GM19455 (cell line): Measurements from ENCODE around the gene HMCN1.

Source experiments
- ATAC-seq: cut with Tn5 transposase; IDR thresholded peaks from one replicate; pipeline ENCODE4 v1.9.1; 2021; ENCODE audit not compliant: unreplicated experiment

HMCN1 gene

GRCh38 chr1:186215636-186216035 lies 481.4 kb downstream of the HMCN1 start:
- ATAC-seq, result no peak

DNA sequence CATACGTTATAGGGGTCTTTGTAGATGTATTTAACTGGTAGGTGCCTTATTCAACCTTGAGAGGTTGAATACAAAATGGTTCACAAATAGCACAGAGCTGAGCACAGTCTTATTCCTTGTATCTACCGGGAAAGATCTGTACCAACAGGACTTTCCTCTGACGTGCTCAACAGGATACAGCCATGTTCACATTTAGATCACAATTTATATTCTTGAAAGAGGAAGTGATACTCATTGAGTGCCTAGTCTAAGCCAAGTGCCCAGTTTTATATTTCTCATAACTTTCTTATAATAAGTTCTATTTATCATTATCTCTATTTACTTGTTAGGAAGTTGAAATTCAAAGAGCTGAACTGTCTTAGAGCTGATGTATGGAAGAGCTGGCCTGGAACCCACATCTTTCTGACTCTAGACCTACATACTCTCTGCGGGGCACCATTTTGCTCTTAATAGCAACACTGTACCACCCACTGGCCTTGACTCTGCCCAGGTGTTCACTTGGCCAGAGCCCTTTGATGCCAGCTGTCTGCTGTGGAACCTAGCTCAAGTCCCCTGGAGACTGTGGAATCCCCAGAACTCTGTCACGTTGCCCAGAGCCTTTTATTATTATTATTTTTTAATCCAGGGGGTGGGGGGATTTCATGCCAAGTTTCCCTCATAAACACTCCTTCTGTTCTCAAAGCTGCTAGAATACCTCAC lies 484.6 kb downstream of the HMCN1 start:
- ATAC-seq, result no peak

- no peak for ATAC-seq
Measured at GRCh38 chr1:186220067-186220466, 485.9 kb downstream of the HMCN1 start.

DNA sequence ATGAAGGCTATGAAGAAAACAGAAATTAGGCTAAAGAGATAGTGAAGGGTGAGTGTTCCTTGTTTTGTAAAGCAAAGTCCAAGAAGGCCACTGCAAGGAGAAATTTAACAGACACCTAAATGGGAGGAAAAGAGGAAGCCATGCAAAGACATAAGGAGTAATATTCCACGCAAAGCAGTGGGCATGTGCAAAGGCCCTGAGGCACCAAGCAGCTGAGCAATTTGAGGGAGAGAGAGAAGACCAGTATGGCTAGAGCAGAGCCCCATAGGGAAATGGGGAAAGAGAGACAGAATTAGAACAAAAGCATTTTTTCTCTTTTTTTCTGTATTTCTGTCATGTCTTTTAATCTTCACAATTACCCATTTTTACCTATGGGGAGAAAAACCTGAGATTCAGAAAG lies 486.7 kb downstream of the HMCN1 start:
- ATAC-seq, result no peak

DNA sequence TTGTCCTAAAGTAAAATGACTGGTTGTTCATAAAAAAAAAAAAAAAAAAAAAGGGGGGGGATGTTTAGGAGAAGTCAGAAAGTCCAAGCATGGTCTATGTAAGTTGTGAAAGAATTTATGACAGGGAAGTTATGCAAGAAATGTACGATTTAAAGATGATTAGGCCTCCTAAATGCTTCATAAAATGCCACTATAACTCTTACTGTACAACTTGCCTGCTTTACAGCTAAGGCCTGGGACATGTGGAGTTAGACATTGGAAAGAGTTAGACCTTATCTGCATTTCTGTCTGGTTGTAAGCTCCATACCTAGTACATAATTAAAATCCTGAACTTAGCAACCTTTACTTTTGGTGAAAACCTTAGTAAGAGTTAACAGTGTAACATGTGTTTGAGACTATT lies 490.9 kb downstream of the HMCN1 start:
- ATAC-seq, result no peak

DNA sequence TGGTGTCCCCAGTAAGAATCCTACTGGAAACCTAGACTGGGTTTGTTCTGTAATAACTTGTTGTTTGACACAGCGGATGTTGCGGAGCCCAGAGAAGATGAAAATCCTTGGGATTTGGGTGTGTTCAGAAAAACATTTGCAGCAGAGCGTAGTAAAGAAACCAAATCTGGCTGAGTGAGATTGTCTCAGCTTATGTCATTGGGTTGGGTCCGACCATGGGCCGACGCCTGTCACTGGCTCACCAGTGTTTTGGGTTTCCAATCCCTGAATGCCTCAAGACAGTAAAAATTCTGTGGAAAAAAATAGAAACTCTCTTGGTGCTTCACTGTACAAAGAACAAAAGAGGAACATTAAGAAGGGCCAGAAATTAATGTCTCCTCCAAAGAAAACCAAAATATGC lies 494.6 kb downstream of the HMCN1 start:
- no peak for ATAC-seq

- ATAC-seq, result no peak
Measured at GRCh38 chr1:186231861-186232436, 497.8 kb downstream of the HMCN1 start.

GRCh38 chr1:186234976-186235686 lies 500.9 kb downstream of the HMCN1 start:
- no peak for ATAC-seq

- no peak for ATAC-seq
Measured at GRCh38 chr1:186235696-186236095, 501.5 kb downstream of the HMCN1 start.

- ATAC-seq, result no peak
Measured at GRCh38 chr1:186236921-186237320, 502.7 kb downstream of the HMCN1 start.

- ATAC-seq, result no peak
Measured at GRCh38 chr1:186239171-186239570, 505.0 kb downstream of the HMCN1 start.

DNA sequence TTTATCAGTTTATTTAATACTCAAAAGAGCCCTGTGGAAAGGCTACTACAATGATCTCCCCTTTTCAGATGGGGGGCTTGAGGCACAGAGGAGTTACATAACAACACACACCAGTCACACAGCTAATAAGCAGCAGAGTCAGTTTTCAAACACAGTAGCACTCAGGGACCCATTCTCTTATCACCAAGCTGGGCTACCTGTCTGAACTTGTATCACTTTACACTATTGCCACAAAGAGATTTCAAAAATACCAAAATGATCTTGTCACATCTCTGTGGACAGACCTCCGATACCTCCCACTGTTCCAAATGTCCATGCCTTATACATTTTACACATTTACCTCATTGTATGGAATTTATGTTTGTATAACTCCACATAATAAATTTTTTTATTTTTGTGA lies 506.2 kb downstream of the HMCN1 start:
- ATAC-seq, result no peak
